CD14-positive monocyte (primary cell): ENCODE measurements around the gene TPCN1. TPM values are rescaled to one million over a fixed set of nuclear protein-coding genes. Genes with fewer than 3 reads are reported as not detected.
A peak's percentile ranks its signal among the peaks of the same experiment; 100 is the strongest.

Experiments used
- DNase-seq, 3 donors: peaks; one replicate each; pipeline ENCODE4 v3.0.0-alpha.2; 2011 to 2022
- H2AFZ ChIP-seq: 2 replicates; pipeline ENCODE4 v1.6.0; 2012; ENCODE audit warnings: mild to moderate bottlenecking, low read depth, low read length, inconsistent platforms; ENCODE audit not compliant: insufficient read depth, poor library complexity, severe bottlenecking
- H3K27ac ChIP-seq, 2 donors: 1 replicate in 1 of 2; 2 replicates in 1 of 2; pipeline ENCODE4 v1.5.1; 2012 to 2013; ENCODE audit warnings: low read length in 2 of 2, control low read depth in 1 of 2, inconsistent platforms in 1 of 2, low read depth in 1 of 2, mild to moderate bottlenecking in 1 of 2
- H3K27me3 ChIP-seq, 2 donors: one replicate each; pipeline versions ENCODE4 v1.6.0 to v1.6.1; 2011 to 2013; ENCODE audit warnings: low read length in 2 of 2; ENCODE audit not compliant: control insufficient read depth in 2 of 2, insufficient read depth in 2 of 2
- H3K36me3 ChIP-seq, 2 donors: replicated peaks in 1 of 2; 1 replicate in 1 of 2; 2 replicates in 1 of 2; pipeline versions ENCODE4 v1.5.1 to v1.6.1; 2012 to 2013; ENCODE audit warnings: low read length in 2 of 2, control low read depth in 1 of 2, inconsistent platforms in 1 of 2, mild to moderate bottlenecking in 1 of 2; ENCODE audit not compliant: insufficient read depth in 2 of 2, control insufficient read depth in 1 of 2
- H3K4me1 ChIP-seq, 2 donors: 1 replicate in 1 of 2; 2 replicates in 1 of 2; pipeline versions ENCODE4 v1.5.1 to v1.6.1; 2012 to 2013; ENCODE audit warnings: low read length in 2 of 2, control low read depth in 1 of 2, inconsistent platforms in 1 of 2, mild to moderate bottlenecking in 1 of 2, moderate library complexity in 1 of 2; ENCODE audit not compliant: insufficient read depth in 2 of 2, control insufficient read depth in 1 of 2
- H3K4me2 ChIP-seq: replicated peaks from 2 replicates; pipeline ENCODE3; 2012; ENCODE audit warnings: low read length, moderate library complexity, mild to moderate bottlenecking; ENCODE audit not compliant: poor library complexity, severe bottlenecking; ENCODE audit errors: extremely low read depth
- H3K4me3 ChIP-seq, 3 experiments: fragments of 200-600 bp in 1 of 3; sonication (generic) in 1 of 3; replicated peaks in 1 of 3; 1 replicate in 2 of 3; 2 replicates in 1 of 3; pipeline ENCODE4 v1.5.1; 2011 to 2013; ENCODE audit warnings: low read length in 3 of 3, mild to moderate bottlenecking in 3 of 3, control low read depth in 2 of 3, low read depth in 2 of 3, inconsistent platforms in 1 of 3, moderate library complexity in 1 of 3
- H3K79me2 ChIP-seq: 2 replicates; pipeline ENCODE4 v1.6.0; 2012; ENCODE audit warnings: mild to moderate bottlenecking, control low read depth, inconsistent platforms, low read length, moderate library complexity; ENCODE audit not compliant: insufficient read depth
- H3K9ac ChIP-seq: 2 replicates; pipeline ENCODE4 v1.6.0; 2017; ENCODE audit warnings: low read length, mild to moderate bottlenecking; ENCODE audit not compliant: insufficient read depth, poor library complexity, severe bottlenecking
- H3K9me3 ChIP-seq, 2 donors: replicated peaks in 1 of 2; 1 replicate in 1 of 2; 2 replicates in 1 of 2; pipeline versions ENCODE4 v1.5.1 to v1.6.1; 2012 to 2013; ENCODE audit warnings: low read length in 2 of 2, control low read depth in 1 of 2; ENCODE audit not compliant: control insufficient read depth in 1 of 2, insufficient read depth in 1 of 2
- H4K20me1 ChIP-seq: 2 replicates; pipeline ENCODE4 v1.6.0; 2012; ENCODE audit warnings: mild to moderate bottlenecking, low read length, control low read depth, moderate library complexity; ENCODE audit not compliant: insufficient read depth
- H3K27ac Mint-ChIP-seq, 7 donors: one replicate each; pipeline ENCODE4 v1.8.0; 2020; ENCODE audit warnings: mild to moderate bottlenecking in 7 of 7, mixed read lengths in 7 of 7, moderate library complexity in 6 of 7, inconsistent platforms in 2 of 7
- H3K27me3 Mint-ChIP-seq, 3 donors: one replicate each; pipeline ENCODE4 v1.8.0; 2021 to 2022; ENCODE audit warnings: low read depth in 3 of 3, mild to moderate bottlenecking in 3 of 3, mixed read lengths in 3 of 3, moderate library complexity in 3 of 3, inconsistent platforms in 1 of 3
- H3K36me3 Mint-ChIP-seq, 2 donors: one replicate each; pipeline ENCODE4 v1.8.0; 2020; ENCODE audit warnings: mixed read lengths in 2 of 2, inconsistent platforms in 1 of 2, mild to moderate bottlenecking in 1 of 2
- H3K4me1 Mint-ChIP-seq: one replicate; pipeline ENCODE4 v1.8.0; 2020; ENCODE audit warnings: mild to moderate bottlenecking, mixed read lengths
- H3K4me3 Mint-ChIP-seq, 2 donors: one replicate each; pipeline ENCODE4 v1.8.0; 2020; ENCODE audit warnings: mild to moderate bottlenecking in 2 of 2, mixed read lengths in 2 of 2, moderate library complexity in 1 of 2
- H3K9me3 Mint-ChIP-seq, 7 donors: one replicate each; pipeline ENCODE4 v1.8.0; 2020 to 2022; ENCODE audit warnings: mixed read lengths in 7 of 7, mild to moderate bottlenecking in 6 of 7, moderate library complexity in 6 of 7, inconsistent platforms in 2 of 7
- CTCF ChIP-seq: fragments of 200-600 bp; IDR thresholded peaks from one replicate; pipeline ENCODE4 v1.8.0; 2022; ENCODE audit warnings: antibody characterized with exemption, mild to moderate bottlenecking
- WGBS: methylation state at CpG from one replicate; pipeline ENCODE4 v1.1.5; 2013; ENCODE audit warnings: missing lambda C conversion rate; ENCODE audit not compliant: insufficient coverage; 5-methylcytosine and 5-hydroxymethylcytosine counted together
- intact Hi-C, 2 donors: fragments of 100-400 bp; cut with micrococcal nuclease; formaldehyde crosslinking; loops; one replicate each; pipeline versions ENCODE4 v1.15.0 to v1.15.1; 2023
- polyA plus RNA-seq, 3 donors: library from polyadenylated mRNA; depleted of rRNA in 1 of 3; unstranded in 2 of 3; stranded (reverse) in 1 of 3; fragments of 300-500 nt in 2 of 3; fragments of >200 nt in 1 of 3; fragmentation: Illumina TruSeq in 2 of 3; gene quantifications; 1 replicate in 2 of 3; 2 replicates in 1 of 3; pipeline ENCODE4 v1.2.3, GENCODE V29; 2012 to 2021

TPCN1 gene
- polyA plus RNA-seq, 3 donors: 20.4 to 110 (median 34.9) TPM

GRCh38 chr12:113224955-113225354 is 3.7 kb downstream of the TPCN1 start:
- Mint-ChIP-seq H3K9me3 (no peaks in the 10 kb centered on the region), H3K4me1 (peaks cover 67% of the 10 kb centered on the region), H3K27me3 (no peaks in the 10 kb centered on the region), H3K4me3 (no peak overlapping the region), H3K36me3 (peaks cover 23 to 34% of the 10 kb centered on the region in 2 donors), H3K27ac (peak overlapping the region in 1 of 7 donors; percentile 50)
- H3K4me2 ChIP-seq: no peak overlapping the region
- DNase-seq: no peak
- H3K79me2 ChIP-seq: peaks cover 77% of the 10 kb centered on the region
- no peaks in the 10 kb centered on the region for H3K27me3 ChIP-seq
- H3K4me3 ChIP-seq: no peak overlapping the region
- no peak overlapping the region for H2AFZ ChIP-seq
- H3K4me1 ChIP-seq: peaks cover 76 to 82% of the 10 kb centered on the region in 2 donors
- no peaks in the 10 kb centered on the region for H4K20me1 ChIP-seq
- WGBS: 100% methylated on average over 2 of the region's 4 CpGs
- H3K9ac ChIP-seq: no peak overlapping the region
- peaks cover 9 to 20% of the 10 kb centered on the region in 2 donors for H3K36me3 ChIP-seq
- TF ChIP-seq CTCF: no peak
- H3K9me3 ChIP-seq: no peaks in the 10 kb centered on the region
- intact Hi-C loops: no loop called here
- no peak overlapping the region for H3K27ac ChIP-seq

- Histone ChIP-seq H3K36me3 (peaks cover 24 to 36% of the 10 kb centered on the region in 2 donors), H3K4me3 (peak overlapping the region in 1 of 3 experiments; percentile 25), H3K27ac (peak overlapping the region; percentile 41 to 58), H3K27me3 (no peaks in the 10 kb centered on the region), H4K20me1 (no peaks in the 10 kb centered on the region), H2AFZ (peak overlapping the region; percentile 9), H3K4me1 (peaks cover 84 to 90% of the 10 kb centered on the region in 2 donors), H3K9ac (peak overlapping the region; percentile 11), H3K9me3 (no peaks in the 10 kb centered on the region), H3K4me2 (peak overlapping the region; percentile 27), H3K79me2 (peaks cover 83% of the 10 kb centered on the region)
- DNase-seq: no peak
- intact Hi-C loops: no loop called here
- Mint-ChIP-seq H3K27me3 (no peaks in the 10 kb centered on the region), H3K9me3 (no peaks in the 10 kb centered on the region), H3K27ac (peak overlapping the region; percentile 80 to 95 (median 84)), H3K4me1 (peaks cover 78% of the 10 kb centered on the region), H3K4me3 (peak overlapping the region; percentile 55 to 71), H3K36me3 (peaks cover 41 to 52% of the 10 kb centered on the region in 2 donors)
- 34% methylated on average over 9 of the region's 13 CpGs for whole genome bisulfite sequencing
- no peak for TF ChIP-seq CTCF
These were observed 5.7 kb downstream of the TPCN1 start for GRCh38 chr12:113226696-113227568.
